Esophagus muscularis mucosa (tissue), 4 donors: ENCODE measurements around the gene PLCB2. TPM values are rescaled to one million over a fixed set of nuclear protein-coding genes. Genes with fewer than 3 reads are reported as not detected.

Experiments
- DNase-seq: peaks from one replicate; pipeline ENCODE4 v3.0.0-alpha.2; 2017; ENCODE audit errors: extremely low spot score
- H3K27ac ChIP-seq, 4 donors: fragments of 200-600 bp; sonication (generic); replicated peaks in 1 of 4; 1 replicate in 3 of 4; 2 replicates in 1 of 4; pipeline ENCODE4 v1.5.1; 2016 to 2019; ENCODE audit warnings: mild to moderate bottlenecking in 1 of 4
- H3K27me3 ChIP-seq, 4 donors: fragments of 200-600 bp; sonication (generic); one replicate each; pipeline versions ENCODE4 v1.5.1 to v1.6.0; 2016 to 2019
- H3K36me3 ChIP-seq, 4 donors: fragments of 200-600 bp; sonication (generic); one replicate each; pipeline ENCODE4 v1.5.1; 2016 to 2019
- H3K4me1 ChIP-seq, 4 donors: fragments of 200-600 bp; sonication (generic); one replicate each; pipeline ENCODE4 v1.5.1; 2016 to 2019
- H3K4me3 ChIP-seq, 4 donors: fragments of 200-600 bp; sonication (generic); 1 replicate in 2 of 4; 2 replicates in 2 of 4; pipeline ENCODE4 v1.5.1; 2016 to 2019; ENCODE audit warnings: mild to moderate bottlenecking in 4 of 4, moderate library complexity in 1 of 4
- H3K9me3 ChIP-seq, 4 donors: fragments of 200-600 bp; sonication (generic); 1 replicate in 3 of 4; 2 replicates in 1 of 4; pipeline ENCODE4 v1.5.1; 2016 to 2019
- CTCF ChIP-seq, 3 experiments: fragments of 200-600 bp in 2 of 3; fragments of 450-650 bp in 1 of 3; sonication (generic) in 2 of 3; IDR thresholded peaks; one replicate each; pipeline ENCODE4 v1.5.1; 2017 to 2019; ENCODE audit warnings: antibody characterized with exemption in 3 of 3, mild to moderate bottlenecking in 2 of 3, moderate library complexity in 1 of 3
- EP300 ChIP-seq: sonication (generic); formaldehyde crosslinking; IDR thresholded peaks from one replicate; pipeline ENCODE4 v1.6.1; 2017; ENCODE audit warnings: antibody characterized with exemption
- POLR2A ChIP-seq: fragments of 450-650 bp; IDR thresholded peaks from one replicate; pipeline ENCODE4 v1.6.1; 2017; ENCODE audit warnings: antibody characterized with exemption, moderate library complexity, mild to moderate bottlenecking, low read depth
- POLR2AphosphoS5 ChIP-seq, 2 donors: sonication (generic); formaldehyde crosslinking; IDR thresholded peaks; one replicate each; pipeline ENCODE4 v1.6.1; 2017; ENCODE audit warnings: antibody characterized with exemption in 2 of 2
- WGBS: methylation state at CpG from one replicate; pipeline ENCODE4 v1.1.5; 2018; 5-methylcytosine and 5-hydroxymethylcytosine counted together
- intact Hi-C: fragments of 100-400 bp; cut with DNase I; formaldehyde crosslinking; loops from one replicate; pipeline ENCODE4 v1.15.1; 2023
- total RNA-seq, 4 donors: library from RNA; depleted of rRNA; stranded (reverse); fragments of >200 nt; gene quantifications; one replicate each; pipeline versions ENCODE4 v1.1.0 to v1.2.1, GENCODE V29; 2016

The PLCB2 gene
- total RNA-seq, 4 donors from 2014 or later: 5.8 to 13.3 (median 9.7) TPM

DNA sequence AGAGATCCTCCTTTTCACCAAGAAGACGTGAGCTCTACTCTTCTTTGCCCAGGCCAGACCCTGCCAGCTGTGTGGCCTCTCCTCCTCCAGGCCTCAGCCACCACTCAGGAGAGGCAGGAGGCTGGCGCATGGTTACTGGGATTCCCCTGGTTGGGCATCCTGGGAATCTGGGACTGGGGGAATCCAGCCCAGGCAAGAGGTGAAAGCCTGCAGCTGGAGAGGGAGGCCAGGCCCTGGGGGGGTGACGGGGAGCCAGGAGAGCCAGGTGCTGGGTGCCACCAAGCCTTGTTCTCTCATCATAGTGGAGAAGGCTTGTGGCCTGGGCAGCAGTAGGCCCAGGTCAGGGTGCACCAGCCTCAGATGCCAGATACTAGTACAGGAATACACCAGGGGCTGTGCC lies 26.8 kb upstream of the PLCB2 start:
- Histone ChIP-seq H3K36me3 (peaks cover 8 to 36% (median 26%) of the 10 kb centered on the region in 4 donors), H3K27ac (peak overlapping the region; percentile 96 to 98 (median 98)), H3K4me3 (no peak overlapping the region), H3K27me3 (no peaks in the 10 kb centered on the region), H3K4me1 (peaks cover 85 to 100% (median 99%) of the 10 kb centered on the region in 4 donors), H3K9me3 (no peaks in the 10 kb centered on the region)
- TF ChIP-seq EP300: no peak
- TF ChIP-seq CTCF (IDR thresholded peaks at IDR 0.05): no peak
- no peak for TF ChIP-seq POLR2A
- no peak for TF ChIP-seq POLR2AphosphoS5 (IDR thresholded peaks at IDR 0.05)
- 56% methylated on average over 2 of the region's 3 CpGs for WGBS
- DNase-seq: no peak
- intact Hi-C loops: no loop called here

GRCh38 chr15:40333922-40334492 lies 26.3 kb upstream of the PLCB2 start:
- peak overlapping the region in 1 of 4 donors; percentile 21 for H3K4me3 ChIP-seq
- no peaks in the 10 kb centered on the region for H3K9me3 ChIP-seq
- H3K36me3 ChIP-seq: peaks cover 8 to 36% (median 26%) of the 10 kb centered on the region in 4 donors
- 10% methylated on average over 9 of the region's 12 CpGs for WGBS
- TF ChIP-seq POLR2AphosphoS5 (IDR thresholded peaks at IDR 0.05) (peak; percentile 46 to 62), POLR2A (no peak), CTCF (IDR thresholded peaks at IDR 0.05) (no peak), EP300 (no peak)
- H3K27me3 ChIP-seq: no peaks in the 10 kb centered on the region
- peaks cover 85 to 100% (median 99%) of the 10 kb centered on the region in 4 donors for H3K4me1 ChIP-seq
- intact Hi-C loops: no loop called here
- peak; percentile 95 for DNase-seq
- peak overlapping the region; percentile 96 to 98 (median 98) for H3K27ac ChIP-seq

DNA sequence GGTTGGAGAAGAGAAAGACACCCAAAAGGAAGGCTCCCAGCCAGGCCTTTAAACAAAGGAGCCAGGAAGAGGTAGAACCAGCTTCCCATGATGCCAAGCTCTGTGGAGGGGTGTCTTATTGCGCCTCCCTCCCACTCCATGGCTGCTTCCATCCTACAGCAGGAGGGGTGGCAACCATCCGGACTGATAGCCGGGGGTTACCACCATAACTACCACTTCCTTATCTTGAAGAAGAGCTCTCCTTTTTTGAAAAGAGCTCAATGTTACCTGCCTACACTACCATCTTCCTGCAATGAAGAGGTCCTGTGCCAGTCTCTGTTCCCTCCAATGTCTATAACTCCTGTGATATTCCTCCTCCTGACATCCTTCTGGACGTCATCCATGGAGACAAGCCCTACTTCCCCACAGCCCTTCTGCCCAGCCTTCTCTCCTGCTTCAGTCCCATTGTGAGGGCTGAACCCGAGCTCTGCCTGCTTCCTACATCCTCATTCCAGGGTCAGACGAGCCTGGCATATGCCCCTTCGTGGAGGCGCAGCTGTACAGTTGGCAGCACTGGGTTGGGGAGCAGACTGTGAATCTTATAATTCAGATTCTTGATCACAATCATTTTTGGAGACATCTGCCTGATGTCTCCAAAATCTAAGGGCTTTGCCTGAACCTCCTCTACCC lies 24.5 kb upstream of the PLCB2 start:
- H3K4me1 ChIP-seq: peaks cover 85 to 100% (median 99%) of the 10 kb centered on the region in 4 donors
- no peak overlapping the region for H3K4me3 ChIP-seq
- peaks cover 8 to 26% (median 24%) of the 10 kb centered on the region in 4 donors for H3K36me3 ChIP-seq
- TF ChIP-seq POLR2A: no peak
- no peak for TF ChIP-seq CTCF (IDR thresholded peaks at IDR 0.05)
- TF ChIP-seq POLR2AphosphoS5 (IDR thresholded peaks at IDR 0.05): no peak
- TF ChIP-seq EP300: no peak
- peak overlapping the region; percentile 96 to 98 (median 98) for H3K27ac ChIP-seq
- no peaks in the 10 kb centered on the region for H3K27me3 ChIP-seq
- no peaks in the 10 kb centered on the region for H3K9me3 ChIP-seq
- no peak for DNase-seq
- intact Hi-C loops: no loop called here
- 73% methylated on average over 8 of the region's 8 CpGs for WGBS

GRCh38 chr15:40331637-40332036 lies 23.9 kb upstream of the PLCB2 start:
- peaks cover 87 to 100% (median 99%) of the 10 kb centered on the region in 4 donors for H3K4me1 ChIP-seq

DNA sequence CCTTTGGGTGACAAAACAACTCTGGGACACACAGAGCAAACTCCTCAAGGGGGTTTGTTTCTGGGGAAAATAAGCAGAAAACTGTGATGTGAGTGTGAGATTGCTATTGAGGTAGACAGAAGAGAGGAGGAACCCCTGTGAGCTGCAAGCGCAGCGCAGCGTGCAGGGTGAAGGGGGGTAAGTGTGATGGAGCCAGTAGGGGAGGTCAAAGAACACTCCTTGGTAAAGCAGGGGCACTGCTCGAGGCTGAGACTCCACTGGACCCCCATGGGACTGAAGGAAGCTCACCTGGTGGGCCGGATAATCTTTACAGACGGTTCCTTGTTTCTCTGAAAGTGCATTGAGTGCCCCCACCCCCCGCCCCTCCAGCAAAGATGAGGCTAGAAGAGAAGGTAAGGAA lies 23.3 kb upstream of the PLCB2 start:
- Histone ChIP-seq H3K27ac (peak overlapping the region; percentile 96 to 98 (median 98)), H3K9me3 (no peaks in the 10 kb centered on the region), H3K4me1 (peaks cover 87 to 100% (median 99%) of the 10 kb centered on the region in 4 donors), H3K36me3 (peaks cover 7 to 18% (median 12%) of the 10 kb centered on the region in 4 donors), H3K27me3 (no peaks in the 10 kb centered on the region), H3K4me3 (no peak overlapping the region)
- intact Hi-C loops: no loop called here
- no peak for DNase-seq
- no peak for TF ChIP-seq POLR2A
- no peak for TF ChIP-seq POLR2AphosphoS5 (IDR thresholded peaks at IDR 0.05)
- TF ChIP-seq CTCF (IDR thresholded peaks at IDR 0.05): no peak
- no peak for TF ChIP-seq EP300
- 89% methylated on average over 7 of the region's 7 CpGs for WGBS

More at GRCh38 chr15:40331637-40332036, 23.9 kb upstream of the PLCB2 start:
- intact Hi-C loops: no loop called here
- Histone ChIP-seq H3K27ac (peak overlapping the region; percentile 96 to 98 (median 98)), H3K27me3 (no peaks in the 10 kb centered on the region), H3K4me3 (no peak overlapping the region), H3K9me3 (no peaks in the 10 kb centered on the region), H3K36me3 (peaks cover 8 to 23% (median 18%) of the 10 kb centered on the region in 4 donors)
- TF ChIP-seq POLR2AphosphoS5 (IDR thresholded peaks at IDR 0.05): peak in 1 of 2 donors; percentile 31
- no peak for TF ChIP-seq POLR2A
- DNase-seq: no peak
- 97% methylated on average over 3 of the region's 7 CpGs for WGBS
